SK-N-SH (cell line): Measurements from ENCODE around the gene PGGHG. TPM values are rescaled to one million over a fixed set of nuclear protein-coding genes. Genes with fewer than 3 reads are reported as not detected.

Source experiments
- CTCF ChIA-PET: fragments of 300-600, 350-600 bp; formaldehyde crosslinking; extraction: SDS; loops from one replicate; lab custom pipeline; 2021; lab: Yijun Ruan, JAX
- POLR2A ChIA-PET: fragments of 350-600 bp; sonication (Branson Sonifier 250); formaldehyde crosslinking; extraction: SDS; loops from one replicate; lab custom pipeline; 2020; ENCODE audit warnings: antibody characterized with exemption, inconsistent platforms; lab: Yijun Ruan, JAX
- DNase-seq: peaks from one replicate; pipeline ENCODE4 v3.0.0; 2012
- H2AFZ ChIP-seq: fragments of 200-600 bp; sonication (generic); 2 replicates; pipeline ENCODE4 v1.8.1; 2016; ENCODE audit warnings: antibody characterized with exemption, mild to moderate bottlenecking, low read depth
- H3F3A ChIP-seq: fragments of 200-600 bp; sonication (generic); replicated peaks from 2 replicates; pipeline ENCODE3; 2016; ENCODE audit warnings: antibody characterized with exemption, mild to moderate bottlenecking; ENCODE audit not compliant: insufficient read depth
- H3K27ac ChIP-seq, 2 experiments: fragments of 200-500 bp in 1 of 2; fragments of 200-600 bp in 1 of 2; sonication (Bioruptor generic) in 1 of 2; sonication (generic), shearing (Covaris generic) in 1 of 2; 2 replicates each; pipeline versions ENCODE4 v1.5.1 to v1.6.1; 2014 to 2016; ENCODE audit warnings: low read depth in 2 of 2, inconsistent platforms in 1 of 2, low read length in 1 of 2, mild to moderate bottlenecking in 1 of 2, mixed read lengths in 1 of 2
- H3K27me3 ChIP-seq: fragments of 200-600 bp; sonication (generic), shearing (Covaris generic); 2 replicates; pipeline ENCODE4 v1.6.1; 2016; ENCODE audit warnings: mixed run types; ENCODE audit not compliant: insufficient read depth
- H3K36me3 ChIP-seq, 2 experiments: fragments of 200-500 bp in 1 of 2; fragments of 200-600 bp in 1 of 2; sonication (Bioruptor generic) in 1 of 2; sonication (generic) in 1 of 2; replicated peaks in 1 of 2; 2 replicates each; pipeline versions ENCODE3 to v1.5.1; 2014 to 2016; ENCODE audit warnings: low read length in 1 of 2, mild to moderate bottlenecking in 1 of 2; ENCODE audit not compliant: insufficient read depth in 2 of 2, control insufficient read depth in 1 of 2
- H3K4me1 ChIP-seq, 2 experiments: fragments of 200-500 bp in 1 of 2; fragments of 200-600 bp in 1 of 2; sonication (Bioruptor generic) in 1 of 2; sonication (generic), shearing (Covaris generic) in 1 of 2; 2 replicates each; pipeline versions ENCODE4 v1.5.1 to v1.6.1; 2014 to 2016; ENCODE audit warnings: low read depth in 1 of 2, low read length in 1 of 2, mixed run types in 1 of 2; ENCODE audit not compliant: insufficient read depth in 2 of 2, control insufficient read depth in 1 of 2
- H3K4me2 ChIP-seq: fragments of 200-600 bp; sonication (generic), shearing (Covaris generic); 2 replicates; pipeline ENCODE4 v1.6.1; 2017; ENCODE audit warnings: mixed run types
- H3K4me3 ChIP-seq, 2 experiments: fragments of 200-500 bp in 1 of 2; fragments of 200-600 bp in 1 of 2; sonication (Bioruptor generic) in 1 of 2; sonication (generic), shearing (Covaris generic) in 1 of 2; 2 replicates each; pipeline versions ENCODE4 v1.5.1 to v1.8.1; 2014 to 2016; ENCODE audit warnings: low read depth in 2 of 2, inconsistent platforms in 1 of 2, low read length in 1 of 2, mild to moderate bottlenecking in 1 of 2, mixed read lengths in 1 of 2, moderate library complexity in 1 of 2
- H3K79me2 ChIP-seq: fragments of 200-600 bp; sonication (generic); 2 replicates; pipeline ENCODE4 v1.8.1; 2017; ENCODE audit warnings: mild to moderate bottlenecking; ENCODE audit not compliant: insufficient read depth
- H3K9ac ChIP-seq: fragments of 200-600 bp; sonication (generic); 2 replicates; pipeline ENCODE4 v1.6.1; 2017; ENCODE audit warnings: mixed run types
- H3K9me2 ChIP-seq: fragments of 200-600 bp; sonication (generic); 2 replicates; pipeline ENCODE4 v1.6.1; 2017; ENCODE audit warnings: mixed run types
- H3K9me3 ChIP-seq: fragments of 200-600 bp; sonication (generic); 2 replicates; pipeline ENCODE4 v1.6.1; 2017; ENCODE audit warnings: mixed run types, mild to moderate bottlenecking, moderate library complexity
- H4K20me1 ChIP-seq: fragments of 200-600 bp; sonication (generic); 2 replicates; pipeline ENCODE4 v1.6.1; 2017; ENCODE audit warnings: mild to moderate bottlenecking, mixed run types; ENCODE audit not compliant: insufficient read depth
- GABPA ChIP-seq: IDR thresholded peaks from 2 replicates; pipeline ENCODE4 v1.4.0; 2012; ENCODE audit warnings: low read depth, mild to moderate bottlenecking
- MEF2A ChIP-seq: IDR thresholded peaks from 2 replicates; pipeline ENCODE4 v1.4.0; 2012; ENCODE audit warnings: low read depth, borderline replicate concordance
- MXI1 ChIP-seq: IDR thresholded peaks from 2 replicates; pipeline ENCODE4 v1.6.1; 2012; ENCODE audit warnings: mild to moderate bottlenecking, low read depth, low read length, improper control_type of control experiment
- POLR2AphosphoS5 ChIP-seq: IDR thresholded peaks from 2 replicates; pipeline ENCODE4 v1.6.1; 2012; ENCODE audit warnings: low read depth, low read length
- REST ChIP-seq: IDR thresholded peaks from 2 replicates; pipeline ENCODE4 v1.6.1; 2012; ENCODE audit warnings: mild to moderate bottlenecking, low read depth, low read length, moderate library complexity
- RFX5 ChIP-seq: IDR thresholded peaks from 2 replicates; pipeline ENCODE4 v1.6.1; 2012; ENCODE audit warnings: mild to moderate bottlenecking, improper control_type of control experiment, low read length
- TAF1 ChIP-seq: IDR thresholded peaks from 2 replicates; pipeline ENCODE4 v1.6.1; 2012; ENCODE audit warnings: low read depth, mild to moderate bottlenecking, low read length, moderate library complexity, borderline replicate concordance
- USF2 ChIP-seq: fragments of 150-350 bp; IDR thresholded peaks from 2 replicates; pipeline ENCODE4 v1.6.1; 2017; ENCODE audit warnings: antibody characterized with exemption, low read length, low read depth, borderline replicate concordance
- WGBS: methylation state at CpG from one replicate; pipeline ENCODE4 v1.1.6; 2017; ENCODE audit warnings: low lambda C conversion rate; 5-methylcytosine and 5-hydroxymethylcytosine counted together
- polyA plus RNA-seq, 3 experiments: library from polyadenylated mRNA; depleted of rRNA; stranded (reverse); fragments of >200 nt; gene quantifications; 2 replicates each; pipeline ENCODE4 v1.2.3, GENCODE V29; 2012
- TF ChIP-seq, protein P1 (sequence below): IDR thresholded peaks from 2 replicates; pipeline ENCODE4 v1.4.0; 2012; ENCODE audit warnings: low read depth, borderline replicate concordance
- TF ChIP-seq, protein P2 (sequence below): IDR thresholded peaks from 2 replicates; pipeline ENCODE4 v1.4.0; 2012; ENCODE audit warnings: low read depth

The PGGHG gene
- polyA plus RNA-seq (2012; rRNA removed), result 19.9 and 26.5 TPM in 2 replicates
- polyA plus RNA-seq (2012; cell fraction: cytosol; rRNA removed), result 1.5 and 2.6 TPM in 2 replicates
- polyA plus RNA-seq (2012; cell fraction: nucleus; rRNA removed), result 251 and 265 TPM in 2 replicates

DNA sequence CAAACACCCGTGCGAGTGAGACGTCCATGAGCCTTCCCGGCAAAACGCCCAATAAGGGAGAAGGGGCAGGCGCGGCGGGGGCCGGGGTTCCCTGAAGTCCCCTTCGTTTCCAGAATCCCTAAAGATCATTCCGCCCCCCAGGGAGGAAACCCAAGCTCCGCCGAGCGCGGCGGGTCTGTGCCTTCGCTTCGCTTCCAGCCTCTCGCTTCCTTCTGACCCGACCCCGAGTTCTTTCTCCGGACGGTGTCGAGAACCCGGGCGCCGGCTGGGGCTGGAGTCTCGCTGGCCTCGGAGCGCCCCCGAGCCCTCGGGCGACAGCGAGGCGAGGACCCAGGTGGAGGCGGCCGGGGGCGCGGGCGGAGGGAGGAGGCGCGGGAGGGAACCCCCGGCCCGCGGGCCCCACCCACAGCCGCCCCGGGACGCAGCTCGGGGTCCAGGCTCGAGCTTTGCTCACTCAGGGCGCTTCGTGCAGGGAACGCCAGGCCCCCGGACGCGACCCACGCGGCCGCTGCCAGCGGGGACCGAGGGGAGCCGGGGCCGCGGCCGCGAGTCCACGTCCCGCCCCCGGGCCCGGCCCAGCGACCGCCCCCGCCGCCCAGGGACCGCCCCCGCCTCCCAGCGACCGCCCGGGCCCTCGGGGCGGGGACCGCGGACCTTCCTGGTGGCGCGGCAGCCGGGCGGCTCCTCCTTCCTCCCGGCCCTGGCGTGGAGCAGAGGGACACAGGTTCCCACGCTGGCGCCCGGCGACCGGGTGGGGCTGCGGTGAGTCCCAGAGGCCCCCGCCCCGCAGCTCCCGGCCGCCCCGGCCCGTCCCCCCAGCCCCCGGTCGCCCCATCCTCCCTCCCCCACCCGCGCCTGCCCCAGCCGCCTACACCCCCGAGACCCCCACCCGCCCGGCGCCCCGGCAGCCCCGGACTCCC lies at the start of gene PGGHG:
PGGHG (plus strand) TSS at position 649 of the 920 bp plus-strand sequence. CDS start 691 bp downstream, outside the sequence.
- CTCF ChIA-PET, result interaction anchor here (1.0 to 2.1 kb wide), 6 partner anchors 9 to 38 kb away, joined by 3 to 6 read pairs (median 4); partner anchors contain the start of gene IFITM2
- 2% methylated on average over 23 of the region's 112 CpGs for WGBS

More for the DNA sequence above, at the start of gene PGGHG:
- no peaks in the 10 kb centered on the region for H3K9me3 ChIP-seq
- H3K9me2 ChIP-seq, result no peaks in the 10 kb centered on the region
- POLR2A ChIA-PET, result no interaction called here
- peak within 1 kb of the TSS; percentile 62; the same call in 1 of the 2 replicates for H3K9ac ChIP-seq
- peak within 1 kb of the TSS; percentile 63 to 75 for H3K4me3 ChIP-seq
- H3K36me3 ChIP-seq, result no peaks in the 10 kb centered on the region
- no peaks in the 10 kb centered on the region for H3K27me3 ChIP-seq
- H3K27ac ChIP-seq, result no peak within 1 kb of the TSS; a peak in 1 of 4 replicates
- H3K79me2 ChIP-seq, result no peaks in the 10 kb centered on the region
- no peak for TF ChIP-seq GABPA
- TF ChIP-seq, protein P1, sequence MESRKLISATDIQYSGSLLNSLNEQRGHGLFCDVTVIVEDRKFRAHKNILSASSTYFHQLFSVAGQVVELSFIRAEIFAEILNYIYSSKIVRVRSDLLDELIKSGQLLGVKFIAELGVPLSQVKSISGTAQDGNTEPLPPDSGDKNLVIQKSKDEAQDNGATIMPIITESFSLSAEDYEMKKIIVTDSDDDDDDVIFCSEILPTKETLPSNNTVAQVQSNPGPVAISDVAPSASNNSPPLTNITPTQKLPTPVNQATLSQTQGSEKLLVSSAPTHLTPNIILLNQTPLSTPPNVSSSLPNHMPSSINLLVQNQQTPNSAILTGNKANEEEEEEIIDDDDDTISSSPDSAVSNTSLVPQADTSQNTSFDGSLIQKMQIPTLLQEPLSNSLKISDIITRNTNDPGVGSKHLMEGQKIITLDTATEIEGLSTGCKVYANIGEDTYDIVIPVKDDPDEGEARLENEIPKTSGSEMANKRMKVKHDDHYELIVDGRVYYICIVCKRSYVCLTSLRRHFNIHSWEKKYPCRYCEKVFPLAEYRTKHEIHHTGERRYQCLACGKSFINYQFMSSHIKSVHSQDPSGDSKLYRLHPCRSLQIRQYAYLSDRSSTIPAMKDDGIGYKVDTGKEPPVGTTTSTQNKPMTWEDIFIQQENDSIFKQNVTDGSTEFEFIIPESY, result no peak
- TF ChIP-seq MXI1, result no peak
- no peak for TF ChIP-seq MEF2A
- TF ChIP-seq, protein P2, sequence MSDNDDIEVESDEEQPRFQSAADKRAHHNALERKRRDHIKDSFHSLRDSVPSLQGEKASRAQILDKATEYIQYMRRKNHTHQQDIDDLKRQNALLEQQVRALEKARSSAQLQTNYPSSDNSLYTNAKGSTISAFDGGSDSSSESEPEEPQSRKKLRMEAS, result 0 out of 2 replicates have a peak, but pooled peaks have one; percentile 9
- no peak for TF ChIP-seq POLR2AphosphoS5
- TF ChIP-seq USF2, result no peak
- 0 out of 2 replicates have a peak, but pooled peaks have one; percentile 12 for TF ChIP-seq TAF1
- TF ChIP-seq REST, result no peak
- no peak for TF ChIP-seq RFX5
- H3K4me1 ChIP-seq, result peaks cover 0 to 9% of the 10 kb centered on the region in 2 experiments; a peak in 1 of 4 replicates
- H4K20me1 ChIP-seq, result no peaks in the 10 kb centered on the region
- peak within 1 kb of the TSS; percentile 90; the same call in 1 of the 2 replicates for H2AFZ ChIP-seq
- peak; percentile 95 for DNase-seq
- peak within 1 kb of the TSS; percentile 88 for H3K4me2 ChIP-seq
- H3F3A ChIP-seq, result no peaks in the 10 kb centered on the region
